K562 (cell line): Measurements from ENCODE around the gene KIF26B. TPM values are rescaled to one million over a fixed set of nuclear protein-coding genes. Genes with fewer than 3 reads are reported as not detected.

Experiments used
- ATAC-seq: fragments of 200-7000 bp; cut with Tn5 transposase; 3 replicates; pipeline ENCODE4 v1.9.1; 2020; ENCODE audit warnings: moderate library complexity
- BruUV-seq: library from RNA; stranded (reverse); fragments of 400-500 nt; replicated peaks from 2 replicates; lab custom pipeline; 2021; lab: Mats Ljungman, UMichigan
- CTCF ChIA-PET: fragments of 300-600 bp; formaldehyde crosslinking; extraction: SDS; loops from one replicate; lab custom pipeline; 2021; ENCODE audit warnings: low intra/inter-chr PET ratio; lab: Yijun Ruan, JAX
- POLR2A ChIA-PET: fragments of 300-600, 350-650 bp; sonication (Branson Sonifier 250); formaldehyde crosslinking; extraction: SDS; loops from one replicate; lab custom pipeline; 2021; ENCODE audit warnings: antibody characterized with exemption, inconsistent platforms; lab: Yijun Ruan, JAX
- DNase-seq, 4 experiments: peaks; one replicate each; pipeline versions ENCODE4 v3.0.0 to v3.0.0-alpha.2; 2011 to 2018; ENCODE audit warnings: low spot score in 3 of 4, mixed read lengths in 3 of 4; ENCODE audit errors: extremely low read depth in 1 of 4
- FAIRE-seq: peaks from 2 replicates; lab custom pipeline; 2011; peaks lifted over from hg19 to GRCh38; lab: Jason Lieb, UNC
- H2AFZ ChIP-seq: 2 replicates; pipeline ENCODE4 v1.6.0; 2011; ENCODE audit warnings: low read depth, low read length, control low read depth, inconsistent platforms
- H3K27ac ChIP-seq: fragments of 200-600 bp; 3 replicates; pipeline ENCODE4 v1.8.0; 2011; ENCODE audit warnings: low read depth, mild to moderate bottlenecking, control low read depth, inconsistent platforms, low read length, moderate library complexity, mixed read lengths; ENCODE audit errors: extremely low read depth
- H3K27me3 ChIP-seq, 2 experiments: fragments of 300-600 bp in 1 of 2; 2 replicates in 1 of 2; 3 replicates in 1 of 2; pipeline versions ENCODE4 v1.6.0 to v1.8.0; 2011; ENCODE audit warnings: inconsistent platforms in 2 of 2, low read length in 2 of 2, mild to moderate bottlenecking in 1 of 2, mixed read lengths in 1 of 2, moderate library complexity in 1 of 2; ENCODE audit not compliant: control insufficient read depth in 2 of 2, insufficient read depth in 2 of 2
- H3K36me3 ChIP-seq: fragments of 300-600 bp; 3 replicates; pipeline ENCODE4 v1.8.0; 2011; ENCODE audit warnings: mild to moderate bottlenecking, low read length, inconsistent platforms; ENCODE audit not compliant: control insufficient read depth, insufficient read depth
- H3K4me1 ChIP-seq, 2 experiments: fragments of 200-600 bp in 1 of 2; replicated peaks in 1 of 2; 2 replicates in 1 of 2; 3 replicates in 1 of 2; pipeline versions ENCODE4 v1.5.1 to v1.8.0; 2011; ENCODE audit warnings: inconsistent platforms in 2 of 2, low read length in 2 of 2, mild to moderate bottlenecking in 1 of 2, mixed read lengths in 1 of 2, moderate library complexity in 1 of 2; ENCODE audit not compliant: control insufficient read depth in 2 of 2, insufficient read depth in 2 of 2
- H3K4me2 ChIP-seq: 2 replicates; pipeline ENCODE4 v1.6.1; 2011; ENCODE audit warnings: low read length, control low read depth, inconsistent platforms, mixed read lengths; ENCODE audit not compliant: insufficient read depth
- H3K4me3 ChIP-seq: fragments of 200-600 bp; sonication (generic), shearing (Covaris generic); 2 replicates; pipeline ENCODE4 v1.5.1; 2016; ENCODE audit warnings: control low read depth, inconsistent platforms
- H3K79me2 ChIP-seq: fragments of 200-600 bp; 3 replicates; pipeline ENCODE4 v1.8.0; 2011; ENCODE audit warnings: low read length, inconsistent platforms; ENCODE audit not compliant: control insufficient read depth, insufficient read depth
- H3K9ac ChIP-seq, 2 experiments: 2 replicates each; pipeline versions ENCODE4 v1.6.0 to v1.6.1; 2011; ENCODE audit warnings: low read depth in 2 of 2, low read length in 2 of 2, control low read depth in 1 of 2, inconsistent platforms in 1 of 2, mild to moderate bottlenecking in 1 of 2, mixed read lengths in 1 of 2; ENCODE audit not compliant: insufficient read depth in 1 of 2
- H3K9me1 ChIP-seq: one replicate; pipeline ENCODE4 v1.6.0; 2011; ENCODE audit warnings: inconsistent platforms, mild to moderate bottlenecking, low read length, moderate library complexity; ENCODE audit not compliant: control insufficient read depth, insufficient read depth
- H3K9me3 ChIP-seq: replicated peaks from 2 replicates; pipeline ENCODE4 v1.5.1; 2011; ENCODE audit warnings: low read depth, low read length, inconsistent platforms; ENCODE audit not compliant: control insufficient read depth, insufficient read depth
- H4K20me1 ChIP-seq: replicated peaks from 2 replicates; pipeline ENCODE4 v1.6.1; 2011; ENCODE audit warnings: low read length, inconsistent platforms, mixed read lengths; ENCODE audit not compliant: control insufficient read depth, insufficient read depth
- BCOR ChIP-seq: fragments of 450-650 bp; IDR thresholded peaks from 2 replicates; pipeline ENCODE4 v1.6.1; 2016
- CXXC5 ChIP-seq: fragments of 250-450 bp; sonication (Bioruptor Pico); IDR thresholded peaks from 2 replicates; pipeline ENCODE4 v1.8.0; 2022; ENCODE audit warnings: inconsistent platforms, mild to moderate bottlenecking, moderate library complexity
- GTF2E2 ChIP-seq: fragments of 200-800 bp; sonication (Bioruptor generic); IDR thresholded peaks from 2 replicates; pipeline ENCODE4 v1.6.1; 2016; ENCODE audit warnings: missing genetic modification characterization, missing compliant biosample characterization
- IRF2 ChIP-seq: sonication (generic); formaldehyde crosslinking; IDR thresholded peaks from 2 replicates; pipeline ENCODE4 v1.8.1; 2022; ENCODE audit warnings: mild to moderate bottlenecking, missing genetic modification reagents
- MCM7 ChIP-seq, 2 experiments: fragments of 450-650 bp; IDR thresholded peaks; 2 replicates each; pipeline ENCODE4 v1.6.1; 2016 to 2018
- POLR3G ChIP-seq: IDR thresholded peaks from 2 replicates; pipeline ENCODE4 v1.6.1; 2011; ENCODE audit not compliant: insufficient read length, insufficient replicate concordance; ENCODE audit errors: extremely low read depth
- PRPF4 ChIP-seq: fragments of 200-400 bp; formaldehyde crosslinking; IDR thresholded peaks from one replicate; pipeline ENCODE4 v1.6.1; 2017; ENCODE audit warnings: low read length, low read depth, mild to moderate bottlenecking; ENCODE audit not compliant: insufficient read depth, poor library complexity, severe bottlenecking
- SIN3B ChIP-seq: fragments of 450-650 bp; IDR thresholded peaks from 2 replicates; pipeline ENCODE4 v1.6.1; 2017; ENCODE audit warnings: low read depth, mild to moderate bottlenecking, moderate library complexity
- YBX1 ChIP-seq: fragments of 450-650 bp; IDR thresholded peaks from 2 replicates; pipeline ENCODE4 v1.7.1; 2016; ENCODE audit warnings: mild to moderate bottlenecking
- ZNF217 ChIP-seq: sonication (generic); formaldehyde crosslinking; IDR thresholded peaks from 2 replicates; pipeline ENCODE4 v1.8.0; 2022; ENCODE audit warnings: mild to moderate bottlenecking, missing genetic modification reagents
- ZNF408 ChIP-seq: fragments of 250-450 bp; sonication (Bioruptor Pico); IDR thresholded peaks from 2 replicates; pipeline ENCODE4 v1.4.0; 2020; ENCODE audit warnings: low read depth, mild to moderate bottlenecking, moderate library complexity
- ZZZ3 ChIP-seq: fragments of 450-650 bp; IDR thresholded peaks from 2 replicates; pipeline ENCODE4 v1.6.1; 2016; ENCODE audit warnings: antibody characterized with exemption, mild to moderate bottlenecking, moderate library complexity
- WGBS: fragments of 100-300 bp; shearing (Covaris generic); methylation state at CpG from one replicate; pipeline ENCODE4 v1.1.6; 2016; ENCODE audit warnings: low coverage, mixed read lengths; ENCODE audit not compliant: insufficient coverage; ENCODE audit errors: missing lambda C conversion rate; 5-methylcytosine and 5-hydroxymethylcytosine counted together
- in situ Hi-C: fragments of 300-500 bp; cut with MboI; formaldehyde crosslinking; loops from 4 replicates; pipeline ENCODE4 v1.15.0; 2018; ENCODE audit warnings: inconsistent platforms, mixed read lengths
- intact Hi-C: fragments of 100-400 bp; cut with micrococcal nuclease; formaldehyde crosslinking; loops from 2 replicates; pipeline ENCODE4 v1.14.2; 2022
- polyA plus RNA-seq, 8 experiments: library from polyadenylated mRNA; depleted of rRNA in 4 of 8; stranded (reverse) in 5 of 8; unstranded in 3 of 8; fragments of >200 nt; fragmentation: Nextera tagmentation in 2 of 8; fragmentation: Illumina TruSeq in 1 of 8; extraction: Ambion mirVana in 2 of 8; extraction: Trizol in 1 of 8; gene quantifications; 2 replicates each; pipeline versions ENCODE4 v1.2.1 to v1.2.3, GENCODE V29; 2011 to 2014; ENCODE audit warnings: inconsistent platforms in 1 of 8, missing spikeins in 1 of 8
- total RNA-seq, 7 experiments: library from RNA; depleted of rRNA in 6 of 7; stranded (reverse); fragments of >200 nt in 6 of 7; fragmentation: Illumina TruSeq in 2 of 7; extraction: Trizol in 2 of 7; gene quantifications; 2 replicates each; pipeline versions ENCODE4 v1.2.1 to v1.2.3, GENCODE V29; 2011 to 2021; ENCODE audit warnings: low replicate concordance in 1 of 7

Gene KIF26B
- total and polyA plus RNA-seq, 9 of the 15 experiments (the other 6 are each of a cell fraction or from before 2014, with no cell fraction given): 0.02 to 0.08 (median 0.03) TPM; not detected in 6

DNA sequence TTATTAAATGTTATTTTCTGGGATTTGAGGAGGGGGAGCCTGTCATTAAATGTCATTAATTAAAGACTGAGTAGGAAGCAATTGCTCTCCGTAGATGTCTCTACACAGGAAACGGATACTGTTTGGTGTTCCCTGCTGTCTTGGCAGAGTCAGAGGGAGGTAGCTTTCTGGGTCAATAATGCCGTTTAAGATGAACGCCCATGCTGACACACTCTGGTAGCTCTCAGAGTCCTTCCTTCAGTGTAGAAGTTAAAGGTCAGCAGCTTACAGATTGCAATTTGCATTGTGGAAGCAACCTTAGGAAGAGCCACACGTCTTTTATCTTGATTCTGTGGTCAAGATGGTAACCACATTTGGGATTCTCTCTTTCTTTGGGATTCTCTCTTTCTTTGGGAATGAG is 257.5 kb downstream of the KIF26B start (continued):
- TF ChIP-seq MCM7 (IDR thresholded peaks at IDR 0.05) (no peak), CXXC5 (no peak)

DNA sequence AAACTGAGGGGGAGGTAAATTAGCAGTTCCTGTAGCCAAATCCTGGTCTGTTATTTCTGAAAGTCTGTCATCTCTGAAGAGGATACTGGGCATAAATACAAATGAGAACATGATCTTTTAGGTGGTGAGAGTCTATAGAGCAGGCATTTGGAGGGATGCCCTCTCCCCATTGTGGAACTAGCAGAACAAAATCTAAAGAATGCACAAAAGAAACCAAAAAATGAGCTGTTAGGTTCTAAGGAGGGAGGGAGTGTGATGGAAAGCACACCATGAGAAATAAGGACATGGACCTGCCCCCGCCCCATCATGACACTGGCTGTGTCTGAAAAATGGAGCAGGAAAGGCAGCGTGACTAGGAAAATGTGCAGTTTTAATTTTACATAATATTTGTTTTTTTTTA is 262.0 kb downstream of the KIF26B start:
- no peaks in the 10 kb centered on the region for H3K9me1 ChIP-seq
- H3K27me3 ChIP-seq: peaks cover 64 to 71% of the 10 kb centered on the region in 2 experiments

More for the DNA sequence above, 262.0 kb downstream of the KIF26B start:
- in situ Hi-C loops: no loop called here
- no TSS peak for BruUV-seq
- no peaks in the 10 kb centered on the region for H3K79me2 ChIP-seq
- H3K4me3 ChIP-seq: no peak overlapping the region
- 0% methylated on average over 2 of the region's 2 CpGs for WGBS
- H3K9ac ChIP-seq: no peak overlapping the region
- TF ChIP-seq ZZZ3: no peak
- no peak for TF ChIP-seq BCOR
- TF ChIP-seq ZNF408 (CRISPR knock-in tag): no peak
- TF ChIP-seq YBX1: no peak
- TF ChIP-seq ZNF217 (CRISPR knock-in tag): no peak
- TF ChIP-seq GTF2E2 (tag): no peak
- no peak for TF ChIP-seq SIN3B
- no peak for TF ChIP-seq IRF2 (CRISPR knock-in tag)
- TF ChIP-seq PRPF4: no peak
- TF ChIP-seq POLR3G: no peak
- no peaks in the 10 kb centered on the region for H3K4me1 ChIP-seq
- DNase-seq (no peak), FAIRE-seq (no peak), ATAC-seq (no peak)
- ChIA-PET CTCF (no interaction called here), POLR2A (interaction anchor here (0.7 to 1.4 kb wide), 3 partner anchors 9 to 527 kb away, joined by 3 read pairs; no protein-coding TSS in a partner anchor)
- no peaks in the 10 kb centered on the region for H3K9me3 ChIP-seq
- H2AFZ ChIP-seq: no peak overlapping the region
- H4K20me1 ChIP-seq: no peaks in the 10 kb centered on the region
- H3K36me3 ChIP-seq: no peaks in the 10 kb centered on the region
- H3K4me2 ChIP-seq: no peak overlapping the region
- H3K27ac ChIP-seq: no peak overlapping the region
- intact Hi-C loops: no loop called here
